DOHH2 (cell line): ENCODE data around the gene PIGX.
A peak's percentile ranks its signal among the peaks of the same experiment; 100 is the strongest.

Source experiments
- H3F3A ChIP-seq: fragments of 200-600 bp; sonication (generic), shearing (Covaris generic); 2 replicates; pipeline ENCODE4 v1.6.0; 2016; ENCODE audit warnings: antibody characterized with exemption, mild to moderate bottlenecking; ENCODE audit not compliant: control insufficient read depth, insufficient read depth
- H3K27ac ChIP-seq: fragments of 200-600 bp; sonication (generic); 2 replicates; pipeline ENCODE4 v1.5.1; 2014; ENCODE audit warnings: low read depth, mild to moderate bottlenecking, low read length, moderate library complexity
- H3K27me3 ChIP-seq: fragments of 200-600 bp; sonication (generic); 2 replicates; pipeline ENCODE4 v1.6.1; 2014; ENCODE audit warnings: mild to moderate bottlenecking, low read length, mixed read lengths; ENCODE audit not compliant: control insufficient read depth
- H3K36me3 ChIP-seq: fragments of 200-600 bp; sonication (generic); 2 replicates; pipeline ENCODE4 v1.6.1; 2014; ENCODE audit warnings: mild to moderate bottlenecking, low read length, moderate library complexity, mixed read lengths; ENCODE audit not compliant: control insufficient read depth
- H3K4me1 ChIP-seq: fragments of 200-600 bp; sonication (generic); 2 replicates; pipeline ENCODE4 v1.6.1; 2014; ENCODE audit warnings: mild to moderate bottlenecking, low read length, mixed read lengths; ENCODE audit not compliant: control insufficient read depth
- H3K4me2 ChIP-seq: fragments of 200-600 bp; sonication (generic); 2 replicates; pipeline ENCODE4 v1.6.0; 2014; ENCODE audit warnings: mild to moderate bottlenecking, low read length, moderate library complexity
- H3K4me3 ChIP-seq: fragments of 200-600 bp; sonication (generic); 2 replicates; pipeline ENCODE4 v1.5.1; 2014; ENCODE audit warnings: mild to moderate bottlenecking, low read length, mixed read lengths
- H3K79me2 ChIP-seq: fragments of 200-600 bp; sonication (generic); 2 replicates; pipeline ENCODE4 v1.6.1; 2014; ENCODE audit warnings: mild to moderate bottlenecking, low read length, mixed read lengths; ENCODE audit not compliant: control insufficient read depth
- H3K9me2 ChIP-seq: fragments of 200-600 bp; sonication (generic); replicated peaks from 2 replicates; pipeline ENCODE4 v1.6.1; 2014; ENCODE audit warnings: mild to moderate bottlenecking, low read length, mixed read lengths; ENCODE audit not compliant: control insufficient read depth
- H3K9me3 ChIP-seq: fragments of 200-600 bp; sonication (generic); 2 replicates; pipeline ENCODE4 v1.6.1; 2014; ENCODE audit warnings: antibody characterized with exemption, low read length, mixed read lengths; ENCODE audit not compliant: control insufficient read depth, insufficient read depth
- H4K20me1 ChIP-seq: fragments of 200-600 bp; sonication (generic); 2 replicates; pipeline ENCODE4 v1.6.0; 2014; ENCODE audit warnings: low read depth, mild to moderate bottlenecking, antibody characterized with exemption, low read length, moderate library complexity; ENCODE audit not compliant: control insufficient read depth, insufficient read depth
- CTCF ChIP-seq: fragments of 200-600 bp; sonication (generic); IDR thresholded peaks from one replicate; pipeline ENCODE4 v1.5.1; 2014; ENCODE audit warnings: antibody characterized with exemption, mild to moderate bottlenecking, low read depth, low read length; ENCODE audit not compliant: poor library complexity, severe bottlenecking
- EZH2phosphoT487 ChIP-seq: fragments of 200-600 bp; sonication (generic); IDR thresholded peaks from 2 replicates; pipeline ENCODE4 v1.6.1; 2017; ENCODE audit warnings: borderline replicate concordance, mild to moderate bottlenecking, antibody characterized with exemption, low read length, moderate library complexity, mixed read lengths

Gene PIGX

DNA sequence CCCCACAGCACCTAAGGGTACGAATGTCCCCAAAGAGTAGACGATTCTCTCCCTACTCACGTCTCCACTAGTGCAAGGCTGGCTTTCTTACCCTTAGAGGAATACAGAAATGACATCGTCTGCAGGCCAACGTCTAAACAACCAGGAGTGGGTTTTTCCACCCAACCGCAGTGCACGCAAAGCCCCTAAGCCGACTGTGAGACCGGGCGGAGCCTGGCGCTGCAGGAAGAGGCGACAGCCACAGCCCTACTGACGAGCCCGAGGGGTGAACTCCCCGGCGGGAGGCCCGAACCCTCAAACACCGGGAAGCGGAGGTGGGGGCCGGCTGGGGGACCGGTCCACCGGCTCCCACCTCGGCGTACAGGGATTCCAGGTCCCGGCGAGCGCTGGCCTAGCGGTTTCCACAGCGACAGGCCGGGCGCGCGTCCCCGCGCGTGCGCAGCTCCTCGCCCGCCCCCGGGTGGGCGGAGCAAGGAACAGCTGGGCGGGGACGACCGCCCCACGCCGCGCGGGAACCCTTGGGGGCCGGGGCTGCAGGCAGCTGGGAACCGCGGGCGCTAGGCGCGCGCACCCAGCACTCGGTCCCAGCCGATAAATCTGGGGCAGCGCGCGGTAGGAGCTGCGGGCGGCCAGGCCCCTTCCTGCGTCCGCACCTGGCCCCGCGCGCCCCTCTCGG is at the start of gene PIGX, which contains the start of gene CEP19:
PIGX (plus strand) TSS at position 540 of the 676 bp plus-strand sequence.
CEP19 (minus strand) TSS at position 413 of the 676 bp plus-strand sequence. CDS start 3,593 bp downstream, outside the sequence.
- Histone ChIP-seq H4K20me1 (no peaks in the 10 kb centered on the region), H3K27me3 (no peaks in the 10 kb centered on the region), H3K4me1 (peaks cover 17% of the 10 kb centered on the region), H3K27ac (peak within 1 kb of the TSS; percentile 63), H3K79me2 (peaks cover 21% of the 10 kb centered on the region), H3F3A (peaks cover 7% of the 10 kb centered on the region), H3K4me3 (peak within 1 kb of the TSS; percentile 82), H3K9me3 (no peaks in the 10 kb centered on the region), H3K9me2 (no peaks in the 10 kb centered on the region), H3K36me3 (no peaks in the 10 kb centered on the region), H3K4me2 (peak within 1 kb of the TSS; percentile 75)
- TF ChIP-seq EZH2phosphoT487: no peak
- no peak for TF ChIP-seq CTCF

DNA sequence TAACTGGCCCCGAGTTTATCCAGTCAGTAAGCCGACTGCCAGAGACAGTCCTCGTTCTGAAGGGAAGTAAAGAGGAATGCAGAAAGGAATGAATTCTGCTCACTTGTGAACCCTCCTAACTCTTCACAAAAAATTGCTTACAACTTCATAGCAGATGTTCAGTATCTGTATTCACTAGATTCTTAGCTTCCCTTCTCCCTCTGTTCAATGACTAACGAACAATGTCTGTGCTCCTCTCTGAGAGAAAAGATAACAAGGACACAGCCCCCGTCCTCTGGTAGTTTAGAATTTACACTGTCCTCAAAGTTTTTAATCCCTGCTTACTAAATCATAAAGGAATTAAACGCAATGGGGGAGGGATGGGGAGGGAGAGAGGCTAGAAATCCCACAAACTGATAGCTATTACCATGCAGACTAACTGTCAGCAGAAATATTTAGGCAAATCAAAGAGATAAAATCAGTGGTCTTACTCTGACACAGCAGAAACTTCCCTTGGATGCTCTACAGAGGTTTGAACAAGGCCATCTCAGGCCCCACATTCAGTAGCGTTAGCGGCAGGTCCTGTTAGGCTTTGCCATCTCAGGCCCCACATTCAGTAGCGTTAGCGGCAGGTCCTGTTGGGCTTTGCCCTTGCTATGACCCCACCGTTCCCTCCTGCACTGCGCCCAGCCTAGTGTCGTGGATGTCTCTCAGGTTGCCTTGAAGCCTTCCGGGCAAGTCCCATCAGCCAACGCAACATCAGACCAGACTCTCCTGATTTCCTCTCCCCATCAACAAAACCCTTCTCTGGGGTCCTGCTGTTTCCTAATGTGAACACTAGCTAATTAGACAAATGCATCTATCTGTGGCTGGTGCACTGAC is 49.2 kb upstream of the PIGX start:
- H3K27ac ChIP-seq: no peak overlapping the region
- no peaks in the 10 kb centered on the region for H3K36me3 ChIP-seq
- no peaks in the 10 kb centered on the region for H4K20me1 ChIP-seq
- no peak overlapping the region for H3K4me2 ChIP-seq
- H3K4me3 ChIP-seq: no peak overlapping the region
- no peaks in the 10 kb centered on the region for H3K79me2 ChIP-seq
- no peaks in the 10 kb centered on the region for H3K27me3 ChIP-seq
- H3K4me1 ChIP-seq: no peaks in the 10 kb centered on the region
- no peaks in the 10 kb centered on the region for H3K9me2 ChIP-seq
- no peaks in the 10 kb centered on the region for H3F3A ChIP-seq
- H3K9me3 ChIP-seq: no peaks in the 10 kb centered on the region
- TF ChIP-seq EZH2phosphoT487 (no peak), CTCF (no peak)

DNA sequence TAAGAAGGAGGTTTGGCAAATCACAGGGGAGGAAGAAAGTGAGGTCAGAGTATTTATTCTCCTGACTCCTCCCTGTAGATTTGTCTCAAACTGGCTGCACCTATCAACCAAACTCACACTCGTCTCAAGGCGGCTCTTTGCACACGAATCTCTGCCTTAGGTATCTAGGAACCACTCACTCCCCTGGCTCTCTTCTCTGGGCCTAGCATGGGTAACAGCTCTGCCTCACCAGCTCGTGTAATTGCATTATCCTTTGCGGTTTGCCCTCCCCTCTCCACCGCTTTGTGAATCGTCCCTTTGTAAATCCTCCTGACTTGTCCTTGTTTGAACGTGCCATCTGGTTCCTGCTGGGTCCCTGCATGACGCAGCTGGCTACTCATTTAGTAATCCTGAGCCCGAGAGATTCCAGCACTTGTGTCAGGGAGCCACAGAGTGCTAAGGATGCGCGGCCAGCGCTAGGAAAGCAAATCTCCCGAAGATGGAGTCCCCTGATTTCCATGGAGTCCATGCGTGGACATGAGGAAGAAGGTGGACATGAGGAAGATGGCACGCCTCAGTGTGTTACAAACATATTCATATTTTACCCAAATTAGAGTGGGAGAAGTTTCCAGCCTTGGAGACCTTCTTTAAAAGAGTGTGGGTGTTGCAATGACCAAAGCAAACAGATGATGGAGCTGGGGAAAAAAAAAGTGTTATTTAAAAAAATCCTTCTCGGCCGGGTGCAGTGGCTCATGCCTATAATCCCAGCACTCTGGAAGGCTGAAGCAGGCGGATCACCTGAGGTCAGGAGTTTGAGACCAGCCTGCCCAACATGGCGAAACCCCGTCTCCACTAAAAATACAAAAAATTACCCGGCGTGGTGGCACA is 45.9 kb upstream of the PIGX start:
- Histone ChIP-seq H3K9me2 (no peaks in the 10 kb centered on the region), H3K36me3 (no peaks in the 10 kb centered on the region), H3F3A (no peaks in the 10 kb centered on the region), H3K4me3 (no peak overlapping the region), H4K20me1 (no peaks in the 10 kb centered on the region), H3K79me2 (no peaks in the 10 kb centered on the region), H3K27ac (no peak overlapping the region), H3K27me3 (peaks cover 9% of the 10 kb centered on the region), H3K4me1 (peaks cover 5% of the 10 kb centered on the region), H3K4me2 (no peak overlapping the region), H3K9me3 (no peaks in the 10 kb centered on the region)
- no peak for TF ChIP-seq CTCF
- no peak for TF ChIP-seq EZH2phosphoT487
